CD14-positive monocyte (primary cell): ENCODE data around the gene SV2B. TPM values are rescaled to one million over a fixed set of nuclear protein-coding genes. Genes with fewer than 3 reads are reported as not detected.

ENCODE experiments used
- DNase-seq, 3 donors: peaks; one replicate each; pipeline ENCODE4 v3.0.0-alpha.2; 2011 to 2022
- H2AFZ ChIP-seq: 2 replicates; pipeline ENCODE4 v1.6.0; 2012; ENCODE audit warnings: mild to moderate bottlenecking, low read depth, low read length, inconsistent platforms; ENCODE audit not compliant: insufficient read depth, poor library complexity, severe bottlenecking
- H3K27ac ChIP-seq, 2 donors: 1 replicate in 1 of 2; 2 replicates in 1 of 2; pipeline ENCODE4 v1.5.1; 2012 to 2013; ENCODE audit warnings: low read length in 2 of 2, control low read depth in 1 of 2, inconsistent platforms in 1 of 2, low read depth in 1 of 2, mild to moderate bottlenecking in 1 of 2
- H3K27me3 ChIP-seq, 2 donors: one replicate each; pipeline versions ENCODE4 v1.6.0 to v1.6.1; 2011 to 2013; ENCODE audit warnings: low read length in 2 of 2; ENCODE audit not compliant: control insufficient read depth in 2 of 2, insufficient read depth in 2 of 2
- H3K36me3 ChIP-seq, 2 donors: replicated peaks in 1 of 2; 1 replicate in 1 of 2; 2 replicates in 1 of 2; pipeline versions ENCODE4 v1.5.1 to v1.6.1; 2012 to 2013; ENCODE audit warnings: low read length in 2 of 2, control low read depth in 1 of 2, inconsistent platforms in 1 of 2, mild to moderate bottlenecking in 1 of 2; ENCODE audit not compliant: insufficient read depth in 2 of 2, control insufficient read depth in 1 of 2
- H3K4me1 ChIP-seq, 2 donors: 1 replicate in 1 of 2; 2 replicates in 1 of 2; pipeline versions ENCODE4 v1.5.1 to v1.6.1; 2012 to 2013; ENCODE audit warnings: low read length in 2 of 2, control low read depth in 1 of 2, inconsistent platforms in 1 of 2, mild to moderate bottlenecking in 1 of 2, moderate library complexity in 1 of 2; ENCODE audit not compliant: insufficient read depth in 2 of 2, control insufficient read depth in 1 of 2
- H3K4me2 ChIP-seq: replicated peaks from 2 replicates; pipeline ENCODE3; 2012; ENCODE audit warnings: low read length, moderate library complexity, mild to moderate bottlenecking; ENCODE audit not compliant: poor library complexity, severe bottlenecking; ENCODE audit errors: extremely low read depth
- H3K4me3 ChIP-seq, 3 experiments: fragments of 200-600 bp in 1 of 3; sonication (generic) in 1 of 3; replicated peaks in 1 of 3; 1 replicate in 2 of 3; 2 replicates in 1 of 3; pipeline ENCODE4 v1.5.1; 2011 to 2013; ENCODE audit warnings: low read length in 3 of 3, mild to moderate bottlenecking in 3 of 3, control low read depth in 2 of 3, low read depth in 2 of 3, inconsistent platforms in 1 of 3, moderate library complexity in 1 of 3
- H3K79me2 ChIP-seq: 2 replicates; pipeline ENCODE4 v1.6.0; 2012; ENCODE audit warnings: mild to moderate bottlenecking, control low read depth, inconsistent platforms, low read length, moderate library complexity; ENCODE audit not compliant: insufficient read depth
- H3K9ac ChIP-seq: 2 replicates; pipeline ENCODE4 v1.6.0; 2017; ENCODE audit warnings: low read length, mild to moderate bottlenecking; ENCODE audit not compliant: insufficient read depth, poor library complexity, severe bottlenecking
- H3K9me3 ChIP-seq, 2 donors: replicated peaks in 1 of 2; 1 replicate in 1 of 2; 2 replicates in 1 of 2; pipeline versions ENCODE4 v1.5.1 to v1.6.1; 2012 to 2013; ENCODE audit warnings: low read length in 2 of 2, control low read depth in 1 of 2; ENCODE audit not compliant: control insufficient read depth in 1 of 2, insufficient read depth in 1 of 2
- H4K20me1 ChIP-seq: 2 replicates; pipeline ENCODE4 v1.6.0; 2012; ENCODE audit warnings: mild to moderate bottlenecking, low read length, control low read depth, moderate library complexity; ENCODE audit not compliant: insufficient read depth
- H3K27ac Mint-ChIP-seq, 7 donors: one replicate each; pipeline ENCODE4 v1.8.0; 2020; ENCODE audit warnings: mild to moderate bottlenecking in 7 of 7, mixed read lengths in 7 of 7, moderate library complexity in 6 of 7, inconsistent platforms in 2 of 7
- H3K27me3 Mint-ChIP-seq, 3 donors: one replicate each; pipeline ENCODE4 v1.8.0; 2021 to 2022; ENCODE audit warnings: low read depth in 3 of 3, mild to moderate bottlenecking in 3 of 3, mixed read lengths in 3 of 3, moderate library complexity in 3 of 3, inconsistent platforms in 1 of 3
- H3K36me3 Mint-ChIP-seq, 2 donors: one replicate each; pipeline ENCODE4 v1.8.0; 2020; ENCODE audit warnings: mixed read lengths in 2 of 2, inconsistent platforms in 1 of 2, mild to moderate bottlenecking in 1 of 2
- H3K4me1 Mint-ChIP-seq: one replicate; pipeline ENCODE4 v1.8.0; 2020; ENCODE audit warnings: mild to moderate bottlenecking, mixed read lengths
- H3K4me3 Mint-ChIP-seq, 2 donors: one replicate each; pipeline ENCODE4 v1.8.0; 2020; ENCODE audit warnings: mild to moderate bottlenecking in 2 of 2, mixed read lengths in 2 of 2, moderate library complexity in 1 of 2
- H3K9me3 Mint-ChIP-seq, 7 donors: one replicate each; pipeline ENCODE4 v1.8.0; 2020 to 2022; ENCODE audit warnings: mixed read lengths in 7 of 7, mild to moderate bottlenecking in 6 of 7, moderate library complexity in 6 of 7, inconsistent platforms in 2 of 7
- WGBS: methylation state at CpG from one replicate; pipeline ENCODE4 v1.1.5; 2013; ENCODE audit warnings: missing lambda C conversion rate; ENCODE audit not compliant: insufficient coverage; 5-methylcytosine and 5-hydroxymethylcytosine counted together
- intact Hi-C, 2 donors: fragments of 100-400 bp; cut with micrococcal nuclease; formaldehyde crosslinking; loops; one replicate each; pipeline versions ENCODE4 v1.15.0 to v1.15.1; 2023
- polyA plus RNA-seq, 3 donors: library from polyadenylated mRNA; depleted of rRNA in 1 of 3; unstranded in 2 of 3; stranded (reverse) in 1 of 3; fragments of 300-500 nt in 2 of 3; fragments of >200 nt in 1 of 3; fragmentation: Illumina TruSeq in 2 of 3; gene quantifications; 1 replicate in 2 of 3; 2 replicates in 1 of 3; pipeline ENCODE4 v1.2.3, GENCODE V29; 2012 to 2021
- TF ChIP-seq, protein P1 (sequence below): fragments of 200-600 bp; IDR thresholded peaks from one replicate; pipeline ENCODE4 v1.8.0; 2022; ENCODE audit warnings: antibody characterized with exemption, mild to moderate bottlenecking

SV2B gene
- polyA plus RNA-seq, 3 donors: not detected

DNA sequence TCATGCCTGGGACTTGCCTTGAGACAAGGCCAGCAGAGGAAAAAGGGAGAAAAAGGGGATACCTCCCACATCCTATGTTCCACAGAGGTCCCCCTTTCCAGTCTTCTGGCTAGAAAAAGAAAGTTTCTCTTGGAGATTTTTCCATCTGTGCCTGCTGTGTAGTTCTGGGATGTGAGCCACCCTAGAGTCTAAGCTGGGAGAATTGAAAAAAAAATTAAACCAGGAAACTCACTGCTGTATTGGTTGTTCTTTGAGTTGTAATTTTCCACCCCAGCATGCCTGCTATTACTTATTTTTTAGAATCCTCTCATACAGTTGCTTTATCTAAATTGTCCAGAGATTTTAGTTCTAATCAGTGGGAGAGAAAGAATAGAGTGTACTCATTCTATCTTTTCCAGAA is 68.4 kb downstream of the SV2B start:
- no peaks in the 10 kb centered on the region for H3K4me1 ChIP-seq
- peaks cover 10 to 15% of the 10 kb centered on the region in 2 donors for H3K9me3 ChIP-seq
- TF ChIP-seq, protein P1, sequence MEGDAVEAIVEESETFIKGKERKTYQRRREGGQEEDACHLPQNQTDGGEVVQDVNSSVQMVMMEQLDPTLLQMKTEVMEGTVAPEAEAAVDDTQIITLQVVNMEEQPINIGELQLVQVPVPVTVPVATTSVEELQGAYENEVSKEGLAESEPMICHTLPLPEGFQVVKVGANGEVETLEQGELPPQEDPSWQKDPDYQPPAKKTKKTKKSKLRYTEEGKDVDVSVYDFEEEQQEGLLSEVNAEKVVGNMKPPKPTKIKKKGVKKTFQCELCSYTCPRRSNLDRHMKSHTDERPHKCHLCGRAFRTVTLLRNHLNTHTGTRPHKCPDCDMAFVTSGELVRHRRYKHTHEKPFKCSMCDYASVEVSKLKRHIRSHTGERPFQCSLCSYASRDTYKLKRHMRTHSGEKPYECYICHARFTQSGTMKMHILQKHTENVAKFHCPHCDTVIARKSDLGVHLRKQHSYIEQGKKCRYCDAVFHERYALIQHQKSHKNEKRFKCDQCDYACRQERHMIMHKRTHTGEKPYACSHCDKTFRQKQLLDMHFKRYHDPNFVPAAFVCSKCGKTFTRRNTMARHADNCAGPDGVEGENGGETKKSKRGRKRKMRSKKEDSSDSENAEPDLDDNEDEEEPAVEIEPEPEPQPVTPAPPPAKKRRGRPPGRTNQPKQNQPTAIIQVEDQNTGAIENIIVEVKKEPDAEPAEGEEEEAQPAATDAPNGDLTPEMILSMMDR: no peak
- no peaks in the 10 kb centered on the region for H3K79me2 ChIP-seq
- intact Hi-C loops: no loop called here
- no peak overlapping the region for H3K4me3 ChIP-seq
- Mint-ChIP-seq H3K9me3 (peaks cover 9 to 32% (median 25%) of the 10 kb centered on the region in 7 donors), H3K27ac (no peak overlapping the region), H3K4me3 (no peak overlapping the region), H3K27me3 (peaks cover 6 to 9% (median 9%) of the 10 kb centered on the region in 3 donors), H3K36me3 (no peaks in the 10 kb centered on the region), H3K4me1 (no peaks in the 10 kb centered on the region)
- no peak overlapping the region for H3K9ac ChIP-seq
- no peaks in the 10 kb centered on the region for H4K20me1 ChIP-seq
- peaks cover 0 to 4% of the 10 kb centered on the region in 2 donors for H3K27me3 ChIP-seq
- H3K4me2 ChIP-seq: no peak overlapping the region
- no peak for DNase-seq
- no peaks in the 10 kb centered on the region for H3K36me3 ChIP-seq
- no peak overlapping the region for H3K27ac ChIP-seq
- no peak overlapping the region for H2AFZ ChIP-seq

DNA sequence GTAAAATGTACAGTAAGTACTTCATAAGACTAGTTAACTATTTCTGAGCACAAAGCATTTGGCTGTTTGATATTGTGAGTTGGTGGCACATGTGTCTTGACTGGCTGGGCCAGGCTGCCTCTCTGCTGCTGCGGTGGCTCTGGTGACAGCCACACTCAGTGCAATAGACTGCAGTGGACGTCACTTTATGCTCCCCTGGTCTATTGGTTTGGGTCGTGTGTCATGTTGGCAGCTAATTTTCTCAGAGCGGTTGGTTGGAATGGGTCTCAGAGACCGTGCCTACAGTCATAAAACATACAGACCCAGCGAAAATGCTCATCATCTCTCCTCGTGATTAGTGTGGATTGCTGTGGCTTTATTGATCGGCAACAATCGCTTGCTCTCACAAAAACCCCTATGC is 71.3 kb downstream of the SV2B start:
- Mint-ChIP-seq H3K27ac (peak overlapping the region in 1 of 7 donors; percentile 47), H3K36me3 (no peaks in the 10 kb centered on the region), H3K4me1 (no peaks in the 10 kb centered on the region), H3K9me3 (peaks cover 4 to 19% (median 10%) of the 10 kb centered on the region in 7 donors), H3K27me3 (peaks cover 5 to 9% (median 6%) of the 10 kb centered on the region in 3 donors), H3K4me3 (no peak overlapping the region)
- H3K27me3 ChIP-seq: peaks cover 0 to 4% of the 10 kb centered on the region in 2 donors
- H3K27ac ChIP-seq: no peak overlapping the region
- H3K9ac ChIP-seq: no peak overlapping the region
- H3K4me2 ChIP-seq: no peak overlapping the region
- no peaks in the 10 kb centered on the region for H3K36me3 ChIP-seq
- TF ChIP-seq, protein P1: no peak
- no peak for DNase-seq
- no peak overlapping the region for H2AFZ ChIP-seq
- no peak overlapping the region for H3K4me3 ChIP-seq
- H4K20me1 ChIP-seq: no peaks in the 10 kb centered on the region
- 84% methylated on average over 5 of the region's 9 CpGs for WGBS
- peaks cover 0 to 8% of the 10 kb centered on the region in 2 donors for H3K9me3 ChIP-seq
- intact Hi-C loops: no loop called here
- no peaks in the 10 kb centered on the region for H3K4me1 ChIP-seq
- H3K79me2 ChIP-seq: no peaks in the 10 kb centered on the region
